Measurements from ENCODE around the gene MEPCE.
A peak's percentile ranks its signal among the peaks of the same experiment; 100 is the strongest.

DNA sequence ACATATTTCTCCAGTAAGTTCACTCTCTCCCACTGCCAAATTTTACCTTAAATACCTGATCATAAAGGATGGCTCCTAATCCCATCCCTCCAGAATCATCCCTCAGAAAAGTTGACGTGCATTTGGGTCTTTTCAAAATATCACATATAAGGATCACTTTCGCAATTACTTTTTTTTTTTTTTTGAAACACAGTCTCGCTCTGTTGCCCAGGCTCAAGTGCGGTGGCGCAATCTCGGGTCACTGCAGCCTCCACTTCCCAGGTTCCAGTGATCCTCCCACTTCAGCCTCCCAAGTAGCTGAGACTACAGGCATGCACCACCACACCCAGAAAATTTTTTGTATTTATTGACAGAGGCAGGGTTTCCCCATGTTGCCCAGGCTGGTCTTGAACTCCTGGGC lies 18.5 kb upstream of the MEPCE start:
- TF ChIP-seq, protein P1, sequence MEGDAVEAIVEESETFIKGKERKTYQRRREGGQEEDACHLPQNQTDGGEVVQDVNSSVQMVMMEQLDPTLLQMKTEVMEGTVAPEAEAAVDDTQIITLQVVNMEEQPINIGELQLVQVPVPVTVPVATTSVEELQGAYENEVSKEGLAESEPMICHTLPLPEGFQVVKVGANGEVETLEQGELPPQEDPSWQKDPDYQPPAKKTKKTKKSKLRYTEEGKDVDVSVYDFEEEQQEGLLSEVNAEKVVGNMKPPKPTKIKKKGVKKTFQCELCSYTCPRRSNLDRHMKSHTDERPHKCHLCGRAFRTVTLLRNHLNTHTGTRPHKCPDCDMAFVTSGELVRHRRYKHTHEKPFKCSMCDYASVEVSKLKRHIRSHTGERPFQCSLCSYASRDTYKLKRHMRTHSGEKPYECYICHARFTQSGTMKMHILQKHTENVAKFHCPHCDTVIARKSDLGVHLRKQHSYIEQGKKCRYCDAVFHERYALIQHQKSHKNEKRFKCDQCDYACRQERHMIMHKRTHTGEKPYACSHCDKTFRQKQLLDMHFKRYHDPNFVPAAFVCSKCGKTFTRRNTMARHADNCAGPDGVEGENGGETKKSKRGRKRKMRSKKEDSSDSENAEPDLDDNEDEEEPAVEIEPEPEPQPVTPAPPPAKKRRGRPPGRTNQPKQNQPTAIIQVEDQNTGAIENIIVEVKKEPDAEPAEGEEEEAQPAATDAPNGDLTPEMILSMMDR (IDR thresholded peaks at IDR 0.05; ENCODE audit: control extremely low read depth in 1 of 3, insufficient read depth in 1 of 3, low read depth in 1 of 3, low read length in 3 of 3), result no peak
- no peak for TF ChIP-seq MAFK (IDR thresholded peaks at IDR 0.05; ENCODE audit: low read depth, low read length)
- TF ChIP-seq JUN (IDR thresholded peaks at IDR 0.05; ENCODE audit: low read depth, low read length), result no peak
- no peak for TF ChIP-seq CHD2 (IDR thresholded peaks at IDR 0.05; ENCODE audit: low read length)
- TF ChIP-seq, protein P2, sequence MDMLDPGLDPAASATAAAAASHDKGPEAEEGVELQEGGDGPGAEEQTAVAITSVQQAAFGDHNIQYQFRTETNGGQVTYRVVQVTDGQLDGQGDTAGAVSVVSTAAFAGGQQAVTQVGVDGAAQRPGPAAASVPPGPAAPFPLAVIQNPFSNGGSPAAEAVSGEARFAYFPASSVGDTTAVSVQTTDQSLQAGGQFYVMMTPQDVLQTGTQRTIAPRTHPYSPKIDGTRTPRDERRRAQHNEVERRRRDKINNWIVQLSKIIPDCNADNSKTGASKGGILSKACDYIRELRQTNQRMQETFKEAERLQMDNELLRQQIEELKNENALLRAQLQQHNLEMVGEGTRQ (IDR thresholded peaks at IDR 0.05; ENCODE audit: low read length), result no peak
- TF ChIP-seq RFX5 (IDR thresholded peaks at IDR 0.05; ENCODE audit: borderline replicate concordance, low read depth, low read length), result no peak
- no peak for TF ChIP-seq SUZ12 (IDR thresholded peaks at IDR 0.05; ENCODE audit: low read length)
- 0 out of 2 replicates have a peak, but pooled peaks have one; percentile 22 for TF ChIP-seq CEBPB (IDR thresholded peaks at IDR 0.05; ENCODE audit: low read depth, low read length)
- no peak for TF ChIP-seq POLR2AphosphoS5 (IDR thresholded peaks at IDR 0.05; ENCODE audit: low read depth, low read length)
- TF ChIP-seq, protein P3, sequence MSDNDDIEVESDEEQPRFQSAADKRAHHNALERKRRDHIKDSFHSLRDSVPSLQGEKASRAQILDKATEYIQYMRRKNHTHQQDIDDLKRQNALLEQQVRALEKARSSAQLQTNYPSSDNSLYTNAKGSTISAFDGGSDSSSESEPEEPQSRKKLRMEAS (IDR thresholded peaks at IDR 0.05), result no peak

Data from H1 (cell line).